ENCODE data around the gene GAD1. TPM values are rescaled to one million over a fixed set of nuclear protein-coding genes. Genes with fewer than 3 reads are reported as not detected.
A peak's percentile ranks its signal among the peaks of the same experiment; 100 is the strongest.

Gene GAD1
- total RNA-seq, 3 donors from 2014 or later (not counting 1 experiment from before 2014, with no cell fraction given), result not detected

DNA sequence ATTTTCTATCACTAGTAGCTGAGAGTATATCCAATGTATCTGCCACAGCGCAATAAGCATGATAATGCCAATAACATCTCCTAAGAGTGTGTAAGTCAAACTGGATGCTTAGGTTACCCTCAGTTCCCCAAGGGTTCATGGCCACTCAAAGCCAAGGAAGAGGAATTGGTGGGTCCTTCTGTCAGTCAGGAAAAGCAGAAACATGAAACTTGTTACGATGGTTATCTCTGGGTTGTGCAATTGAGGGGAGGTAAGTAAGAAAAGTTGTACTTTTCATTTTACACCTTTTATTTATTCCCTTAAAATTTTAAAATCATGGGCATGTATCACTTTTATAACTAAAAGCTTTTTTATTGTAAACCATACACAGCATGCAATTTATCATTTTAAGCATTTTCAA lies 10.1 kb upstream of the GAD1 start:
- no peak for DNase-seq
- intact Hi-C loops (cut with micrococcal nuclease), result no loop called here
- Histone ChIP-seq H3K36me3 (ENCODE audit: control insufficient read depth, insufficient read depth, low read length) (no peaks in the 10 kb centered on the region), H3K27ac (ENCODE audit: low read length) (no peak overlapping the region), H3K4me1 (ENCODE audit: control insufficient read depth, insufficient read depth, low read length) (no peaks in the 10 kb centered on the region), H3K27me3 (ENCODE audit: control insufficient read depth, insufficient read depth, low read length) (peaks cover 4% of the 10 kb centered on the region), H3K4me3 (ENCODE audit: low read length) (no peak overlapping the region), H3K9me3 (ENCODE audit: control insufficient read depth, insufficient read depth, low read length) (no peaks in the 10 kb centered on the region)
- ATAC-seq, result no peak
- Mint-ChIP-seq H3K4me1 (no peaks in the 10 kb centered on the region), H3K27ac (no peak overlapping the region), H3K9me3 (no peaks in the 10 kb centered on the region), H3K27me3 (ENCODE audit: low read depth in 2 of 2) (peaks cover 11 to 15% of the 10 kb centered on the region in 2 donors), H3K4me3 (no peak overlapping the region), H3K36me3 (no peaks in the 10 kb centered on the region)
- TF ChIP-seq, protein P1, sequence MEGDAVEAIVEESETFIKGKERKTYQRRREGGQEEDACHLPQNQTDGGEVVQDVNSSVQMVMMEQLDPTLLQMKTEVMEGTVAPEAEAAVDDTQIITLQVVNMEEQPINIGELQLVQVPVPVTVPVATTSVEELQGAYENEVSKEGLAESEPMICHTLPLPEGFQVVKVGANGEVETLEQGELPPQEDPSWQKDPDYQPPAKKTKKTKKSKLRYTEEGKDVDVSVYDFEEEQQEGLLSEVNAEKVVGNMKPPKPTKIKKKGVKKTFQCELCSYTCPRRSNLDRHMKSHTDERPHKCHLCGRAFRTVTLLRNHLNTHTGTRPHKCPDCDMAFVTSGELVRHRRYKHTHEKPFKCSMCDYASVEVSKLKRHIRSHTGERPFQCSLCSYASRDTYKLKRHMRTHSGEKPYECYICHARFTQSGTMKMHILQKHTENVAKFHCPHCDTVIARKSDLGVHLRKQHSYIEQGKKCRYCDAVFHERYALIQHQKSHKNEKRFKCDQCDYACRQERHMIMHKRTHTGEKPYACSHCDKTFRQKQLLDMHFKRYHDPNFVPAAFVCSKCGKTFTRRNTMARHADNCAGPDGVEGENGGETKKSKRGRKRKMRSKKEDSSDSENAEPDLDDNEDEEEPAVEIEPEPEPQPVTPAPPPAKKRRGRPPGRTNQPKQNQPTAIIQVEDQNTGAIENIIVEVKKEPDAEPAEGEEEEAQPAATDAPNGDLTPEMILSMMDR (IDR thresholded peaks at IDR 0.05), result no peak
- 100% methylated on average over 1 of the region's 2 CpGs for WGBS (ENCODE audit: insufficient coverage)

DNA sequence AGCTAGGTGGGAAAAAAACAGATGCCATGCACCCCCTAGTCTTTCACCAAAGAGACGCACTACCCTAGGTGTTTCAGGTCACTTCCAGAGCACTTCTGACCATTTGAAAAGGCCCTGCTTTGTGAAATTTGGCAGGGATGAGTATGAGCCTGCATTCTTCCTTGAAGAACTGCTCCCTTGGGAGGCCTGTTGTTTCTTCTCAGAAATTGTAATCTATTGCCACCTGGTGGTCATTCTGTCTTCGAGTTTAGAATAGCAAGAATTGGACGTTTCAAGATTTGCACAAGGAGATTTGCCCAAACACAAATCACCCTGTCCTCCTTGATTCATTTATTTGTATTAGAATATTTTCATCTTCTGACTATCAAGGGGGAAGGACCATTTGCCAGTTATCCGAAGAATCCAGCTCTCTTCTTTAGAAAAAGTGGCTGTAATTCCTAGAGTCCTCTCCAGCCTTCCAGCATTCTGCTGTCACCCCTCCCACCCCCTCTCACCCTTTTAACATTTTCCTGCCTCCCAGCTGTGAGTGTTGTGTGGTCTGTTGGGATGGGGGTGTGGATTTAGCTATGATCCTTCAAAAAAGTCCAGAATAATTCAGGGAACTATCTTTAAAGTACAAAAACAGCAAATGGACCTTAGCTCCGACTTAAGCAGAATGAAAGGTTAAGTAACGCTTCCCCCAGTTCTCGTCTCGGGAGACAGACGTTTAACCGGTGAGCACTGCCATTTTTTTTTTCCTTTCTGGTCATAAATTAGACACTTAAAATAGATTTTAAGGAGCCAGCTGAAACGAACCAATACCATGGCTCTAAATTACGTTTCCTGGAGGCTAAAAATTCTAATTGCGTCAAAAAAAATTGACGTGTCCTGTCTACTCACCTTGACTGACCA lies 3.7 kb upstream of the GAD1 start:
- Histone ChIP-seq H3K36me3 (ENCODE audit: control insufficient read depth, insufficient read depth, low read length) (no peaks in the 10 kb centered on the region), H3K9me3 (ENCODE audit: control insufficient read depth, insufficient read depth, low read length) (no peaks in the 10 kb centered on the region), H3K4me1 (ENCODE audit: control insufficient read depth, insufficient read depth, low read length) (peaks cover 32% of the 10 kb centered on the region), H3K27ac (ENCODE audit: low read length) (no peak overlapping the region), H3K27me3 (ENCODE audit: control insufficient read depth, insufficient read depth, low read length) (peaks cover 44% of the 10 kb centered on the region), H3K4me3 (ENCODE audit: low read length) (no peak overlapping the region)
- Mint-ChIP-seq H3K36me3 (no peaks in the 10 kb centered on the region), H3K4me1 (peaks cover 18 to 30% of the 10 kb centered on the region in 2 donors), H3K27me3 (ENCODE audit: low read depth in 2 of 2) (peaks cover 55 to 59% of the 10 kb centered on the region in 2 donors), H3K4me3 (no peak overlapping the region), H3K27ac (no peak overlapping the region), H3K9me3 (no peaks in the 10 kb centered on the region)
- ATAC-seq (peak in 1 of 3 donors; percentile 31), DNase-seq (peak in 1 of 2 donors; percentile 77)
- TF ChIP-seq, protein P1 (IDR thresholded peaks at IDR 0.05), result peak; percentile 70
- 9% methylated on average over 11 of the region's 14 CpGs for WGBS (ENCODE audit: insufficient coverage)
- intact Hi-C loops (cut with micrococcal nuclease), result loop anchor here (1.0 to 10.0 kb wide), 6 partner anchors 77 to 1292 kb away; partner anchors contain the start of gene DLX2

DNA sequence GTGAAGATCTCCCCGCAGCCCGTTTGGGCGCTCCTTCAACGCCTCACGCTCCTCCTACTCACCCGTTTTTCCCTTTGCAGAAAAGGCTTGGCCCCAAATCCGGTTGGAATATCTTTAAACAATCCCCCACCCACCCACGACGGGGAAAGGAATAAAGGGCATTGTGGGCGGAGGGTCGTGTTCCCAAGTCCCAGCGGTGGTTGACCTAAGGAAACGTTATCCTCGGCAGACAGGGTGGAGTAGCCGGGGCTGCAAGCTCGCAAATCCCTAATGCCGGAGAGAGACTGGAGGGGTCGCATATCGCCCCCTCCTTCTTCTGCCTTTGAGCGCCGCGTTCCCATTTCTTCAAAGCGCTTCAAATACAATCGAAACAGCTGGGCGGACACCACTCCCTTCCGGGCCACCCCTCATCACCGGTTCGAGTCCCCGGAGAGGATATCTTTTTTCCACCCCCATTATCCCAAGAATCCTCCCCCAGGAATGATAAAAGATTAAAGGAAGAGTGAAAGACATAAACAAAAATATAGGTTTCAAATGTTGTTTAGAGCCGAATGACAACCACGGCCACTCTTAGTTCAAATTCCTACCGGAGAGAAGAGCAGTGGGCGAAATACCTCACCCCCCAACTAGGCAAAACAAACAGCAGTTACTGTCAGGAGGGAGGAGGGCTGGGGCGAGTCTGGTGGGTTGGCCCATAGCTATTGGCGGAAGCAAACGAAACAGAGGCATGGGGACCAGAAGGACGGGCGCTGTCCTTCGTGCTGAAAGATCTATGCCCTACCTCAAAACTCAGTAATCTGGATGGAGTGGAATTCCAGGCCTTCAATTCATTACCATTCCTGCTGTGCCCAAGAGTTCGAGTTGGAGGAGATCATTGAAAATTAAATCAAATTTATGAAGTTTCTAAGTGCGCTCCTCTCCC lies 2.8 kb upstream of the GAD1 start:
- Histone ChIP-seq H3K27me3 (ENCODE audit: control insufficient read depth, insufficient read depth, low read length) (peaks cover 51% of the 10 kb centered on the region), H3K27ac (ENCODE audit: low read length) (no peak overlapping the region), H3K4me3 (ENCODE audit: low read length) (no peak overlapping the region), H3K36me3 (ENCODE audit: control insufficient read depth, insufficient read depth, low read length) (no peaks in the 10 kb centered on the region), H3K9me3 (ENCODE audit: control insufficient read depth, insufficient read depth, low read length) (peaks cover 3% of the 10 kb centered on the region), H3K4me1 (ENCODE audit: control insufficient read depth, insufficient read depth, low read length) (peaks cover 40% of the 10 kb centered on the region)
- TF ChIP-seq, protein P1 (IDR thresholded peaks at IDR 0.05), result no peak
- WGBS (ENCODE audit: insufficient coverage), result 9% methylated on average over 37 of the region's 41 CpGs
- peak in 1 of 2 donors; percentile 59 for DNase-seq
- Mint-ChIP-seq H3K4me1 (peaks cover 24 to 39% of the 10 kb centered on the region in 2 donors), H3K9me3 (no peaks in the 10 kb centered on the region), H3K4me3 (peak overlapping the region; percentile 28), H3K27me3 (ENCODE audit: low read depth in 2 of 2) (peaks cover 58 to 68% of the 10 kb centered on the region in 2 donors), H3K36me3 (no peaks in the 10 kb centered on the region), H3K27ac (peak overlapping the region in 1 of 2 donors; percentile 31)
- intact Hi-C loops (cut with micrococcal nuclease), result loop anchor here (2.0 to 10.0 kb wide), 4 partner anchors 405 to 1291 kb away; partner anchors contain the start of gene DLX2
- peak in 2 of 3 donors; percentile 43 to 45 for ATAC-seq
